A549 (cell line): ENCODE measurements around the gene ZNF618. TPM values are rescaled to one million over a fixed set of nuclear protein-coding genes. Genes with fewer than 3 reads are reported as not detected.

ENCODE experiments used
- ATAC-seq, 2 experiments: fragments of 200-7000 bp in 1 of 2; fragments of >200 bp in 1 of 2; cut with Nextera tagmentation in 1 of 2; cut with Tn5 transposase in 1 of 2; 3 replicates each; pipeline versions ENCODE4 v1.8.0 to v1.9.1; 2018 to 2020; ENCODE audit warnings: mild to moderate bottlenecking in 1 of 2, moderate library complexity in 1 of 2
- CTCF ChIA-PET: fragments of 300-600 bp; sonication (Branson Sonifier 250); formaldehyde crosslinking; extraction: SDS; loops from one replicate; lab custom pipeline; 2021; ENCODE audit warnings: antibody characterized with exemption, inconsistent platforms; lab: Yijun Ruan, JAX
- POLR2A ChIA-PET: fragments of 350-600 bp; formaldehyde crosslinking; extraction: SDS; loops from one replicate; lab custom pipeline; 2021; ENCODE audit warnings: antibody characterized with exemption, inconsistent platforms; lab: Yijun Ruan, JAX
- DNase-seq, 2 experiments: peaks; one replicate each; pipeline versions ENCODE4 v3.0.0 to v3.0.0-alpha.2; 2011 to 2016; ENCODE audit warnings: low read depth in 1 of 2, low spot score in 1 of 2
- FAIRE-seq: peaks from 2 replicates; lab custom pipeline; 2011; peaks lifted over from hg19 to GRCh38; lab: Jason Lieb, UNC
- H3K27ac ChIP-seq, 2 experiments: fragments of >200 bp; sonication (Bioruptor Twin); formaldehyde crosslinking; 3 replicates each; pipeline ENCODE4 v1.5.1; 2016 to 2017
- H3K4me1 ChIP-seq: fragments of >200 bp; sonication (Bioruptor Twin); formaldehyde crosslinking; 3 replicates; pipeline ENCODE4 v1.6.1; 2016
- H3K4me2 ChIP-seq: fragments of >200 bp; sonication (Bioruptor Twin); formaldehyde crosslinking; 3 replicates; pipeline ENCODE4 v1.6.1; 2016
- H3K4me3 ChIP-seq: fragments of >200 bp; sonication (Bioruptor Twin); formaldehyde crosslinking; 3 replicates; pipeline ENCODE4 v1.5.1; 2016
- H3K9me3 ChIP-seq: fragments of >200 bp; sonication (Bioruptor Twin); formaldehyde crosslinking; 3 replicates; pipeline ENCODE4 v1.6.1; 2016
- CEBPB ChIP-seq, 2 experiments: fragments of >200 bp in 1 of 2; sonication (Bioruptor Twin) in 1 of 2; formaldehyde crosslinking in 1 of 2; IDR thresholded peaks; 2 replicates each; pipeline ENCODE4 v1.6.1; 2012 to 2016
- FOSB ChIP-seq: fragments of 250-450 bp; sonication (Bioruptor Pico); IDR thresholded peaks from 2 replicates; pipeline ENCODE4 v1.5.0; 2020; ENCODE audit warnings: mild to moderate bottlenecking, moderate library complexity
- HOXB5 ChIP-seq: fragments of 250-450 bp; sonication (Bioruptor Pico); IDR thresholded peaks from 2 replicates; pipeline ENCODE4 v1.5.0; 2020; ENCODE audit warnings: mild to moderate bottlenecking, moderate library complexity
- JUNB ChIP-seq: fragments of >200 bp; sonication (Bioruptor Twin); formaldehyde crosslinking; IDR thresholded peaks from 2 replicates; pipeline ENCODE4 v1.6.1; 2016
- NFE2L2 ChIP-seq: fragments of 150-350 bp; conservative IDR thresholded peaks from 2 replicates; pipeline ENCODE4 v1.6.1; 2014; ENCODE audit warnings: low read length
- RARB ChIP-seq: fragments of 250-450 bp; sonication (Bioruptor Pico); IDR thresholded peaks from 2 replicates; pipeline ENCODE4 v1.8.0; 2021; ENCODE audit warnings: mild to moderate bottlenecking, moderate library complexity
- ZNF302 ChIP-seq: fragments of 250-450 bp; sonication (Bioruptor Pico); IDR thresholded peaks from 2 replicates; pipeline ENCODE4 v1.9.0; 2021; ENCODE audit warnings: inconsistent platforms, mild to moderate bottlenecking, moderate library complexity
- ZSCAN20 ChIP-seq: fragments of 250-450 bp; sonication (Bioruptor Pico); IDR thresholded peaks from 2 replicates; pipeline ENCODE4 v1.8.0; 2022; ENCODE audit warnings: mild to moderate bottlenecking, moderate library complexity
- WGBS: methylation state at CpG from one replicate; pipeline ENCODE4 v1.1.6; 2017; ENCODE audit errors: missing lambda C conversion rate; 5-methylcytosine and 5-hydroxymethylcytosine counted together
- polyA plus RNA-seq, 4 experiments: library from polyadenylated mRNA; depleted of rRNA in 3 of 4; stranded (reverse); fragments of >200 nt; fragmentation: RNase III in 1 of 4; extraction: RNeasy Plus Mini Kit Qiagen cat#74134 plus additional on column Dnase treatment in 1 of 4; gene quantifications; 2 replicates in 3 of 4; 3 replicates in 1 of 4; pipeline ENCODE4 v1.2.3, GENCODE V29; 2011 to 2017
- TF ChIP-seq, protein P1 (sequence below): fragments of 450-650 bp; IDR thresholded peaks from 2 replicates; pipeline ENCODE4 v1.6.1; 2014; ENCODE audit warnings: antibody characterized with exemption
- TF ChIP-seq, protein P2 (sequence below): fragments of >200 bp; sonication (Bioruptor Twin); formaldehyde crosslinking; IDR thresholded peaks from 2 replicates; pipeline ENCODE4 v1.6.1; 2016
- TF ChIP-seq, protein P3 (sequence below): IDR thresholded peaks from 2 replicates; pipeline ENCODE4 v1.6.1; 2012
- TF ChIP-seq, protein P4 (sequence below): fragments of 250-450 bp; sonication (Bioruptor Pico); IDR thresholded peaks from 2 replicates; pipeline ENCODE4 v1.5.0; 2020; ENCODE audit warnings: low read depth, mild to moderate bottlenecking, moderate library complexity
- TF ChIP-seq, protein P5 (sequence below): IDR thresholded peaks from 2 replicates; pipeline ENCODE4 v1.6.1; 2012; ENCODE audit warnings: low read depth, borderline replicate concordance
- TF ChIP-seq, protein P6 (sequence below): IDR thresholded peaks from 2 replicates; pipeline ENCODE4 v1.6.1; 2012

Gene ZNF618
- polyA plus RNA-seq, 2 of the 4 experiments (the other 2 are of a cell fraction), result 9.0 to 10.0 TPM

DNA sequence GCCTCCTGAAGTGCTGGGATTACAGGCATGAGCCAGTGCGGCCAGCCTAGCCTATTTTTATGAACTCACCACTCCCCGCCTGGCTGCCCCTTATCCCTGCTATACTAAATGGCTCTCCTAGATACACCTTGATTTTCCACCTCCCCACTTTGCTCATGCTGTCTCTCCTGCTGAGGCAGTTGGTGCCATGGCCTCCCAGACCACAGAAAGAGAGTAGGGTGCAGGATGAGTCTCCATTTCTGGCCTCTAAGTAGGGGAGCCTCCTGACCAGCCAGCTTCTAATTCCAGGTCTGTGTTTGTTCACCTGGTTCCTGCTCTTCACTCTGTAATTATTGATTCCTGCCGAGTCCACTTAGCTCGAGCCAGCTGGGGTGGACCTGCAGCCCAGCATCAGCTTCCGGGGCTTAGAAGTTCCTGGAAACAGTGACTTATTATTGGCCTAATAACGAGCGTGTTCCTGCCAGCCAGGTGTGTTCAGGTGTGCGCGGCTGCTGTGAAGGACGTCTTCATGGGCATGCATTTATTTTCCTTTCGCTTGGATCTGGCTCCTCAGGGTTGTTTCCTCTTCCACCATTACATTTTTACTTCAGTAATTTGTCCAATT, 34.0 kb downstream of the ZNF618 start (continued):
- TF ChIP-seq ZSCAN20 (CRISPR knock-in tag), result no peak
- TF ChIP-seq, protein P1, sequence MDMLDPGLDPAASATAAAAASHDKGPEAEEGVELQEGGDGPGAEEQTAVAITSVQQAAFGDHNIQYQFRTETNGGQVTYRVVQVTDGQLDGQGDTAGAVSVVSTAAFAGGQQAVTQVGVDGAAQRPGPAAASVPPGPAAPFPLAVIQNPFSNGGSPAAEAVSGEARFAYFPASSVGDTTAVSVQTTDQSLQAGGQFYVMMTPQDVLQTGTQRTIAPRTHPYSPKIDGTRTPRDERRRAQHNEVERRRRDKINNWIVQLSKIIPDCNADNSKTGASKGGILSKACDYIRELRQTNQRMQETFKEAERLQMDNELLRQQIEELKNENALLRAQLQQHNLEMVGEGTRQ, result no peak
- TF ChIP-seq, protein P2, sequence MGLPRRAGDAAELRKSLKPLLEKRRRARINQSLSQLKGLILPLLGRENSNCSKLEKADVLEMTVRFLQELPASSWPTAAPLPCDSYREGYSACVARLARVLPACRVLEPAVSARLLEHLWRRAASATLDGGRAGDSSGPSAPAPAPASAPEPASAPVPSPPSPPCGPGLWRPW, result no peak

DNA sequence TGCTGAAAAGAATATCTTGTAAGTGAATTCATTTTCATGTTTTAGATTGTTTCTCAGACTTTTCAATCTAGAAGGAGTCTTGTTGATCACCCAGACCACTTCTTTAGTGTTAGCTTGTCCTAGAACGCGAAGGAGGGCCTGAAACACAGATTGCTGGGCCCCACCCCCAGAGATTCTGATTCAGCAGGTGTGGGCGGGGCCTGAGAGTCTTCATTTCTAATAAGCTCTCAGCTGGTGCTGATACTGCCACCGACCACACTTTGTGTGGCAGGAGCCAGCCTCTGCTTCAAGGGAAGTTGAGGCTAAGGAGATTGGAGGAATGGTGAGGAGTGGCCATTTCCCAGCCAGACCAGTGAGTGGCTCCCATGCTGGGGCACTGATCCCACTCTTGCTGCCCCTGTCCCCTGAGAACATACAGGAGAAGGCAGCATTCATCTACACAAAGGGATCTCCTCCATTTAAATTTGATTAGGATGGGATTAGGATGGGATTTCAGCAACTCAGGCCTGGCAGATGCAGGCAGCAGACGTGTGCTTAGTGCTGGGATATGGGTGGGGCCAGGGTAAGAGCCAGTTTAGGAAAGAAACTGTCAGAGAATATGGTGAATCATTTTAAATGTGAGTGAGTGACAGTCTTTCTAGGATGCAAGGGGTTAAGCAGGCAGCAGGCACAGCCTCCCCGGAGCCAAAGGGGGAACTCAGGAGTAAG, 35.9 kb downstream of the ZNF618 start:
- WGBS, result 90% methylated on average over 6 of the region's 6 CpGs
- Histone ChIP-seq H3K9me3 (no peaks in the 10 kb centered on the region), H3K27ac (no peak overlapping the region), H3K4me1 (no peaks in the 10 kb centered on the region), H3K4me2 (no peak overlapping the region), H3K4me3 (no peak overlapping the region)
- FAIRE-seq, result no peak
- ChIA-PET CTCF (interaction anchor here (1.0 kb wide), 1 partner anchor 104 kb away, joined by 3 read pairs; no protein-coding TSS in a partner anchor), POLR2A (no interaction called here)
- no peak for DNase-seq
- TF ChIP-seq RARB (CRISPR knock-in tag), result no peak
- no peak for TF ChIP-seq JUNB
- no peak for TF ChIP-seq CEBPB (IDR thresholded peaks at IDR 0.05)
- no peak for TF ChIP-seq NFE2L2
- TF ChIP-seq, protein P3, sequence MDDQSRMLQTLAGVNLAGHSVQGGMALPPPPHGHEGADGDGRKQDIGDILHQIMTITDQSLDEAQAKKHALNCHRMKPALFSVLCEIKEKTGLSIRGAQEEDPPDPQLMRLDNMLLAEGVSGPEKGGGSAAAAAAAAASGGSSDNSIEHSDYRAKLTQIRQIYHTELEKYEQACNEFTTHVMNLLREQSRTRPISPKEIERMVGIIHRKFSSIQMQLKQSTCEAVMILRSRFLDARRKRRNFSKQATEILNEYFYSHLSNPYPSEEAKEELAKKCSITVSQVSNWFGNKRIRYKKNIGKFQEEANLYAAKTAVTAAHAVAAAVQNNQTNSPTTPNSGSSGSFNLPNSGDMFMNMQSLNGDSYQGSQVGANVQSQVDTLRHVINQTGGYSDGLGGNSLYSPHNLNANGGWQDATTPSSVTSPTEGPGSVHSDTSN, result no peak
- ATAC-seq, result no peak

DNA sequence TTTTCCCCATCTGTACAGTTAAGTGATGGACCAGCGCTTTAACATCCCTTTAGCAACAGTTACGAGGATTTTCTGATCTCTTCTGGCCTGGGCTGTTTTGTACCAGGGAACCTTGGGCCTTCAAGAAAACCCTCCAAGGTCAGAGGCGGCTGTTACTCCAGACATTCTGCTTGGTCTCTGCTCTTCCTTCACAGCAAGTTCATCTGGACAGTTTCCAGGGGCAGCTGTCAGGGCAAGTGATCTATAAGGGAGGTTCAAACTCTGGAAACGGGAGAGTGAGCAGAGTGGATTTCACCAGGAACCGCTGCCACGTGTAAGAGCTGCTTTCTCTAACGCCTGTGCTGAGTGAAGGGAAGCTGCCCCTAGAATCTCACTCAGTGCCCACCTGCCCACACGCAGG, 36.7 kb downstream of the ZNF618 start:
- Histone ChIP-seq H3K4me1 (no peaks in the 10 kb centered on the region), H3K9me3 (no peaks in the 10 kb centered on the region)
- CTCF ChIA-PET, result interaction anchor here (0.5 kb wide), 1 partner anchor 26 kb away, joined by 4 read pairs; no protein-coding TSS in a partner anchor
- TF ChIP-seq ZSCAN20 (CRISPR knock-in tag), result no peak
- TF ChIP-seq, all 56 proteins: peak for 0
- H3K27ac ChIP-seq, result no peak overlapping the region
- H3K4me3 ChIP-seq, result no peak overlapping the region
- WGBS, result 92% methylated on average over 8 of the region's 8 CpGs
- H3K4me2 ChIP-seq, result no peak overlapping the region
- DNase-seq, result no peak
- ATAC-seq, result no peak
- no peak for FAIRE-seq
- POLR2A ChIA-PET, result no interaction called here

DNA sequence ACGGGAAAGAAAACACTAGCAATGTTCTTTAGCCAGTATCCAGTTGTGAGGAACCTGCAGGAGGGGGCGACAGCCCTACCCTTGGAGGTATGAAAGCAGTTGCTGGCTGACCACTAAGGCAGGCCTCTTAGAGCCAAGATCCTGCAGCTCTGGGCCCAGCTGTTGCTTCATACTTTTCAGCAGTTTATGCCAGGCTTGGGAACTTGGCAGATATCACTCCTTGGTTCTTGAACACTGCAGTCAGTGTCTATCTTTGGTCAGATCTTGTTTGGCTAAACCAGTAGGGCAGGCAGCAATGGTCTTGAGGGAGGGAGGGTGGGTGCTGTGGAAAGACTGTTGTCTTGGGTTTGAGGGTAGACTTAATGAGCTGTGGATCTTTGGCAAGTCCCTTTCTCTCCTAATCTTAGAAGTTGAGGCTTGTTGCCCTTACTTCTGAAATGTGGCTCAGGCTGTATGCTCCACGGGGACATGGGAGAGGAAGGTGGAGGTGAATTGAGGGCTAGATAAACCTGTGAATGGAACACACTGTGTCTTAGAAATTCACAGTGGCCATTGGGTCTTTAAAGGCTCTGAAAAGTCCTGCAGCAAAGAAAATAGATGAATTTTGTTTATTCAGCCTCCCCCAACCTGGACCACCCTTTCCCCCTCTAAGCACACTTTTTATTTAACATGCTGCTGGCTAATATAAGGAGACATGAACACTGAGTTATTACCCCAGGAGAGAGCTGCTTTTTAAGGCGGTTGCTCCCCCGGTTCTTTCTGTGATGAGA, 37.5 kb downstream of the ZNF618 start:
- no peak for DNase-seq
- POLR2A ChIA-PET, result no interaction called here

More for the DNA sequence above, 37.5 kb downstream of the ZNF618 start:
- Histone ChIP-seq H3K9me3 (no peaks in the 10 kb centered on the region), H3K4me3 (no peak overlapping the region), H3K4me2 (no peak overlapping the region)
- no peak for FAIRE-seq
- ATAC-seq, result no peak
- CTCF ChIA-PET, result interaction anchor here (0.5 kb wide), 1 partner anchor 25 kb away, joined by 4 read pairs; no protein-coding TSS in a partner anchor
- TF ChIP-seq HOXB5 (CRISPR knock-in tag) (no peak), ZNF302 (CRISPR knock-in tag) (no peak), FOSB (CRISPR knock-in tag) (no peak)
- TF ChIP-seq, protein P4, sequence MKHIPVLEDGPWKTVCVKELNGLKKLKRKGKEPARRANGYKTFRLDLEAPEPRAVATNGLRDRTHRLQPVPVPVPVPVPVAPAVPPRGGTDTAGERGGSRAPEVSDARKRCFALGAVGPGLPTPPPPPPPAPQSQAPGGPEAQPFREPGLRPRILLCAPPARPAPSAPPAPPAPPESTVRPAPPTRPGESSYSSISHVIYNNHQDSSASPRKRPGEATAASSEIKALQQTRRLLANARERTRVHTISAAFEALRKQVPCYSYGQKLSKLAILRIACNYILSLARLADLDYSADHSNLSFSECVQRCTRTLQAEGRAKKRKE (CRISPR knock-in tag), result no peak
- TF ChIP-seq, protein P5, sequence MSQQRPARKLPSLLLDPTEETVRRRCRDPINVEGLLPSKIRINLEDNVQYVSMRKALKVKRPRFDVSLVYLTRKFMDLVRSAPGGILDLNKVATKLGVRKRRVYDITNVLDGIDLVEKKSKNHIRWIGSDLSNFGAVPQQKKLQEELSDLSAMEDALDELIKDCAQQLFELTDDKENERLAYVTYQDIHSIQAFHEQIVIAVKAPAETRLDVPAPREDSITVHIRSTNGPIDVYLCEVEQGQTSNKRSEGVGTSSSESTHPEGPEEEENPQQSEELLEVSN, result no peak
- TF ChIP-seq, protein P1, result no peak
- TF ChIP-seq, protein P6, sequence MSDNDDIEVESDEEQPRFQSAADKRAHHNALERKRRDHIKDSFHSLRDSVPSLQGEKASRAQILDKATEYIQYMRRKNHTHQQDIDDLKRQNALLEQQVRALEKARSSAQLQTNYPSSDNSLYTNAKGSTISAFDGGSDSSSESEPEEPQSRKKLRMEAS, result no peak
- TF ChIP-seq, all 56 proteins: peak for 0
- H3K4me1 ChIP-seq, result no peaks in the 10 kb centered on the region
- no peak overlapping the region for H3K27ac ChIP-seq
- 96% methylated on average over 5 of the region's 5 CpGs for WGBS
